ENCODE results near the gene S1PR4.

Gene S1PR4

DNA sequence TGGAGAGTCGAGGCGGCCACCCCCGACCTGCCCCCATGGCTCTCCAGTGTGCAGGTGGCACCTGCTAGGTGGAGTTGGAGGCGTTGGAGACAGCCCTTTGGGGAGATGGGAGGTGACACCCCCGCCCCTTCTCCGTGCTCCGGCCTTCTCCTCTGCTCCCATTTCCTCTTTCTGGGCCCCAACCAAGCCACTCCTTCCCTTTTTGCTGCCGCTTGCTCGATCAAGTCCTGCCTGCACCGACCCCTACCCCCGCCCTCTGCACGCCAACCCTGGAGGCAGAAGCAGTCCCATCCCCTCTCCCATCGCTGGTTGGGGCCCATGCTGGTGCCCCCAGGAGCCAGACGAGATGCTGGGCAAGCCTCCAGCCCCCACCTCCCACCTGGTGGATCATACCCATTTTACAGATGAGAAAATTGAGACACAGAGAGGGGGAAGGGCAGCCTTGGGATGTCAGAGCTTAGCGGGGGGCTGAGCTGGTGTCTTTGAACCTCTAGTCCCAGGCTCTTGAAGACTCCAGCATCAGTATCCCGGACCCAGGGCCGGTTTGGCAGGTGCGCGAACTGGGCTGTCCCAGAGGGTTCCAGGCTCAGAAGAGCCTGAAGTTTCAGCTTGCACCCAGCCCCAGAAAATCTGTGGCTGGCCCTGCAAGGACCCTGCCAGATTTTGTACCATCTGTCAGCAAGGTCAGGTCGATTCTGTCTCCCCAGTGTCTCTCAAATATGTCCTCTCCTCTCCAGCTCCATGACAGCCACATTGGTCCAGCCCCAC, 32.5 kb upstream of the S1PR4 start:
- H4K91ac ChIP-seq (ENCODE audit: low read depth, low read length) = no peak overlapping the region
- no peak overlapping the region for H3K14ac ChIP-seq (ENCODE audit: low read length)
- no peak overlapping the region for H3K23ac ChIP-seq (ENCODE audit: low read length)
- no peak overlapping the region for H2BK12ac ChIP-seq (ENCODE audit: low read length)
- H3K79me2 ChIP-seq (ENCODE audit: control insufficient read depth, insufficient read depth, low read length, poor library complexity) = no peaks in the 10 kb centered on the region
- no peak overlapping the region for H4K8ac ChIP-seq (ENCODE audit: low read depth, low read length)
- no peak overlapping the region for H3K4me2 ChIP-seq (ENCODE audit: low read length)
- H3K27ac ChIP-seq (ENCODE audit: low read depth, low read length) = no peak overlapping the region
- no peaks in the 10 kb centered on the region for H3K79me1 ChIP-seq (ENCODE audit: low read length)
- H3K18ac ChIP-seq (ENCODE audit: low read length) = no peak overlapping the region
- WGBS (ENCODE audit: extremely low coverage, insufficient coverage, insufficient read length) = no CpG with 5 or more reads among the region's 20 CpGs
- H3K27me3 ChIP-seq (ENCODE audit: insufficient read depth, low read length) = no peaks in the 10 kb centered on the region
- no peak overlapping the region for H3K4me3 ChIP-seq (ENCODE audit: low read depth, low read length)
- no peak overlapping the region for H2AK5ac ChIP-seq (ENCODE audit: low read length)
- H2BK5ac ChIP-seq (ENCODE audit: low read depth, low read length, poor library complexity) = no peak overlapping the region
- no peak overlapping the region for H3K9ac ChIP-seq (ENCODE audit: low read length)
- no peak overlapping the region for H2AFZ ChIP-seq (ENCODE audit: insufficient read depth, low read length, poor library complexity)
- H3K9me3 ChIP-seq (ENCODE audit: insufficient read depth, low read depth, low read length) = peaks cover 7% of the 10 kb centered on the region
- H3K4me1 ChIP-seq (ENCODE audit: control insufficient read depth in 1 of 2, insufficient read depth in 2 of 2, low read length in 2 of 2) = no peaks in the 10 kb centered on the region
- DNase-seq = no peak
- H3K4ac ChIP-seq (ENCODE audit: low read depth, low read length) = no peak overlapping the region
- no peak overlapping the region for H4K12ac ChIP-seq (ENCODE audit: low read depth, low read length)
- H2BK120ac ChIP-seq (ENCODE audit: insufficient read depth, low read length, poor library complexity) = no peak overlapping the region
- H3K36me3 ChIP-seq (ENCODE audit: control insufficient read depth in 1 of 2, insufficient read depth in 2 of 2, low read length in 2 of 2) = no peaks in the 10 kb centered on the region

DNA sequence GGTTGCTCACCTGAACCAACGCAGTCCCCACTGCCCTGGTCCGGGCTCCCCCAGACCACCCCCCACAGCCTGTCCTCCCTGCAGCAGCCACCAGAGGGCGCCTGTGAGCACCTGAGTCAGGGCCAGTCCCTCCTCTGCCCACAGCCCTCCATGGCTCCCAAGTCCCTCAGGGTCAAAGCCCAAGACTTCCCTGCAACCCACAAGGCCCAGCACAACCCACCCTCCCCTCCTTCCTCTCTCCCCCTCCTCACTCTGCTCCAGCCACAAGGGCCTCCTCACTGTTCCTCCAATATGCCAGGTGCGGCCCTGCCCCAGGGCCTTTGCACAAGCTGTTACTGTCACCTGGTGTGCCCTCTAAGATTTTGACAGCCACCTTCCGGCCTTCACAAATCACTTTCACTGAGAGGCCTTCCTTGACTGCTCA, 31.9 kb upstream of the S1PR4 start:
- H2BK12ac ChIP-seq (ENCODE audit: low read length) = no peak overlapping the region
- no peak overlapping the region for H3K4me3 ChIP-seq (ENCODE audit: low read depth, low read length)
- H2AK5ac ChIP-seq (ENCODE audit: low read length) = no peak overlapping the region
- no peak overlapping the region for H3K4ac ChIP-seq (ENCODE audit: low read depth, low read length)
- H3K27ac ChIP-seq (ENCODE audit: low read depth, low read length) = no peak overlapping the region
- H3K36me3 ChIP-seq (ENCODE audit: control insufficient read depth in 1 of 2, insufficient read depth in 2 of 2, low read length in 2 of 2) = no peaks in the 10 kb centered on the region
- H2BK5ac ChIP-seq (ENCODE audit: low read depth, low read length, poor library complexity) = no peak overlapping the region
- H3K18ac ChIP-seq (ENCODE audit: low read length) = no peak overlapping the region
- H3K23ac ChIP-seq (ENCODE audit: low read length) = no peak overlapping the region
- no peak overlapping the region for H3K9ac ChIP-seq (ENCODE audit: low read length)
- no CpG with 5 or more reads among the region's 5 CpGs for WGBS (ENCODE audit: extremely low coverage, insufficient coverage, insufficient read length)
- H3K79me2 ChIP-seq (ENCODE audit: control insufficient read depth, insufficient read depth, low read length, poor library complexity) = no peaks in the 10 kb centered on the region
- no peak overlapping the region for H4K8ac ChIP-seq (ENCODE audit: low read depth, low read length)
- no peak overlapping the region for H2AFZ ChIP-seq (ENCODE audit: insufficient read depth, low read length, poor library complexity)
- DNase-seq = peak in 1 of 2 donors; percentile 68
- peaks cover 7% of the 10 kb centered on the region for H3K9me3 ChIP-seq (ENCODE audit: insufficient read depth, low read depth, low read length)
- H2BK120ac ChIP-seq (ENCODE audit: insufficient read depth, low read length, poor library complexity) = no peak overlapping the region
- H3K79me1 ChIP-seq (ENCODE audit: low read length) = no peaks in the 10 kb centered on the region
- no peak overlapping the region for H3K4me2 ChIP-seq (ENCODE audit: low read length)
- no peaks in the 10 kb centered on the region for H3K27me3 ChIP-seq (ENCODE audit: insufficient read depth, low read length)
- H3K4me1 ChIP-seq (ENCODE audit: control insufficient read depth in 1 of 2, insufficient read depth in 2 of 2, low read length in 2 of 2) = no peaks in the 10 kb centered on the region
- no peak overlapping the region for H3K14ac ChIP-seq (ENCODE audit: low read length)
- H4K12ac ChIP-seq (ENCODE audit: low read depth, low read length) = no peak overlapping the region
- no peak overlapping the region for H4K91ac ChIP-seq (ENCODE audit: low read depth, low read length)

DNA sequence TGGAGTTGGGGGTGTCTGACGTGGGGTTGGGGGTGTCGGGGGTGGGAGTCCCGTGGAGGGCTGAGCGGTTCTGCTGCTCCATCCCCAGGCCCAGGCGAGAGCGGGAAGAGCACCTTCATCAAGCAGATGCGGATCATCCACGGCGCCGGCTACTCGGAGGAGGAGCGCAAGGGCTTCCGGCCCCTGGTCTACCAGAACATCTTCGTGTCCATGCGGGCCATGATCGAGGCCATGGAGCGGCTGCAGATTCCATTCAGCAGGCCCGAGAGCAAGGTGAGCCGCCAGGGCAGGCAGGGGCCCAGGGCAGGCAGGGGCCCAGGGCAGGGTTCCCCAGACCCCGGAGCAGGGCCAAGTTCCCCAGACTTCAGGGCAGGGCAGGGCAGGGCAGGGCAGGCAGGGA, 30.1 kb upstream of the S1PR4 start:
- Histone ChIP-seq H4K12ac (ENCODE audit: low read depth, low read length) (no peak overlapping the region), H3K4me2 (ENCODE audit: low read length) (no peak overlapping the region), H2AFZ (ENCODE audit: insufficient read depth, low read length, poor library complexity) (no peak overlapping the region), H3K27ac (ENCODE audit: low read depth, low read length) (no peak overlapping the region), H3K4me3 (ENCODE audit: low read depth, low read length) (peak overlapping the region; percentile 56), H3K14ac (ENCODE audit: low read length) (no peak overlapping the region), H2AK5ac (ENCODE audit: low read length) (no peak overlapping the region), H3K23ac (ENCODE audit: low read length) (no peak overlapping the region), H3K9me3 (ENCODE audit: insufficient read depth, low read depth, low read length) (peaks cover 7% of the 10 kb centered on the region), H3K4ac (ENCODE audit: low read depth, low read length) (no peak overlapping the region), H3K9ac (ENCODE audit: low read length) (no peak overlapping the region), H4K91ac (ENCODE audit: low read depth, low read length) (no peak overlapping the region), H3K79me2 (ENCODE audit: control insufficient read depth, insufficient read depth, low read length, poor library complexity) (no peaks in the 10 kb centered on the region), H3K27me3 (ENCODE audit: insufficient read depth, low read length) (no peaks in the 10 kb centered on the region), H4K8ac (ENCODE audit: low read depth, low read length) (no peak overlapping the region), H3K18ac (ENCODE audit: low read length) (no peak overlapping the region), H3K4me1 (ENCODE audit: control insufficient read depth in 1 of 2, insufficient read depth in 2 of 2, low read length in 2 of 2) (no peaks in the 10 kb centered on the region), H3K79me1 (ENCODE audit: low read length) (no peaks in the 10 kb centered on the region), H2BK12ac (ENCODE audit: low read length) (no peak overlapping the region), H2BK120ac (ENCODE audit: insufficient read depth, low read length, poor library complexity) (no peak overlapping the region), H3K36me3 (ENCODE audit: control insufficient read depth in 1 of 2, insufficient read depth in 2 of 2, low read length in 2 of 2) (no peaks in the 10 kb centered on the region), H2BK5ac (ENCODE audit: low read depth, low read length, poor library complexity) (no peak overlapping the region)
- DNase-seq = no peak
- WGBS (ENCODE audit: extremely low coverage, insufficient coverage, insufficient read length) = no CpG with 5 or more reads among the region's 20 CpGs

DNA sequence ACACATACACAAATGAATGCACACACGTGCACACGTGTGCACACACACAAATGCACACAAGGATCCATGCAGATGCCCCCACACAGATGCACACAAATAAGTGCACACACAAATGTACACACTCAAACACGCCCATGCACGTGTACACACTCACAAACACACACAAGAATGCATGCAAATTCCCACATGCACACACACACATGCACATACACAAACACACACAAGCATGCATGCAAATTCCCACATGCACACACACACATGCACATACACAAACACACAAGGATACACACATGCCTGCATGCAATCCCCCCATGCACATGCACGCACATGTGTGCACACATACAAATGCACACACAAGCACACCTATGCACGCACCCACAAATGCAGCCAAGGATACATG, 29.5 kb upstream of the S1PR4 start:
- peaks cover 7% of the 10 kb centered on the region for H3K9me3 ChIP-seq (ENCODE audit: insufficient read depth, low read depth, low read length)
- H3K4me1 ChIP-seq (ENCODE audit: control insufficient read depth in 1 of 2, insufficient read depth in 2 of 2, low read length in 2 of 2) = no peaks in the 10 kb centered on the region
- peak overlapping the region; percentile 56 for H3K4me3 ChIP-seq (ENCODE audit: low read depth, low read length)
- H3K27ac ChIP-seq (ENCODE audit: low read depth, low read length) = no peak overlapping the region
- H2AK5ac ChIP-seq (ENCODE audit: low read length) = no peak overlapping the region
- no peak overlapping the region for H4K91ac ChIP-seq (ENCODE audit: low read depth, low read length)
- H3K79me2 ChIP-seq (ENCODE audit: control insufficient read depth, insufficient read depth, low read length, poor library complexity) = no peaks in the 10 kb centered on the region
- H3K36me3 ChIP-seq (ENCODE audit: control insufficient read depth in 1 of 2, insufficient read depth in 2 of 2, low read length in 2 of 2) = no peaks in the 10 kb centered on the region
- H4K8ac ChIP-seq (ENCODE audit: low read depth, low read length) = no peak overlapping the region
- H2BK120ac ChIP-seq (ENCODE audit: insufficient read depth, low read length, poor library complexity) = no peak overlapping the region
- WGBS (ENCODE audit: extremely low coverage, insufficient coverage, insufficient read length) = no CpG with 5 or more reads among the region's 6 CpGs
- H3K18ac ChIP-seq (ENCODE audit: low read length) = no peak overlapping the region
- no peak overlapping the region for H2AFZ ChIP-seq (ENCODE audit: insufficient read depth, low read length, poor library complexity)
- H2BK12ac ChIP-seq (ENCODE audit: low read length) = no peak overlapping the region
- H3K14ac ChIP-seq (ENCODE audit: low read length) = no peak overlapping the region
- no peaks in the 10 kb centered on the region for H3K79me1 ChIP-seq (ENCODE audit: low read length)
- H3K4me2 ChIP-seq (ENCODE audit: low read length) = no peak overlapping the region
- H3K9ac ChIP-seq (ENCODE audit: low read length) = peak overlapping the region; percentile 18
- no peak overlapping the region for H2BK5ac ChIP-seq (ENCODE audit: low read depth, low read length, poor library complexity)
- no peaks in the 10 kb centered on the region for H3K27me3 ChIP-seq (ENCODE audit: insufficient read depth, low read length)
- no peak overlapping the region for H4K12ac ChIP-seq (ENCODE audit: low read depth, low read length)
- no peak for DNase-seq
- peak overlapping the region; percentile 96 for H3K23ac ChIP-seq (ENCODE audit: low read length)
- H3K4ac ChIP-seq (ENCODE audit: low read depth, low read length) = no peak overlapping the region

All from trophoblast cell (in vitro differentiated cells and primary cell).